Activated gamma-delta T cell (primary cell): Measurements from ENCODE around the gene CHCHD3.

Experiments
- DNase-seq: peaks from one replicate; lab custom pipeline; 2025; lab: John Stamatoyannopoulos, UW

CHCHD3 gene

DNA sequence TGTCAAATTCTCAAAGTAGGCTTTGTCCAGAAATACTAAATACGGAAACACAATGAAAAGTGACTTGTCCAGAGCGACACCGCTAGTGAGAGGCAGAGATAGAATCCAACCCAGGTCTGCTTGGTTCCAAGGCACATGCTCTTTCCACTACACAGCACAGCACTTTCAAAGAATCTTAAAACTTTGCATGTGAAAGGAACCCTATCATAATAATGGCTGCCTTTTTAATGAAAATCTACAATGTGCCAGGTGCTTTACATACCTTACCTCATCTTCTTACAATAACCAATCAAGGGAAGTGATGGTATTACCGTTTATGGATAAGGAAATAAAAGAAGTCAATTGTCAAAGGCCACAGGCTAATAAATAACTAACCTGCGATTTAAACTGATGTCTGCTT is 2.6 kb downstream of the CHCHD3 start:
- no peak for DNase-seq

DNA sequence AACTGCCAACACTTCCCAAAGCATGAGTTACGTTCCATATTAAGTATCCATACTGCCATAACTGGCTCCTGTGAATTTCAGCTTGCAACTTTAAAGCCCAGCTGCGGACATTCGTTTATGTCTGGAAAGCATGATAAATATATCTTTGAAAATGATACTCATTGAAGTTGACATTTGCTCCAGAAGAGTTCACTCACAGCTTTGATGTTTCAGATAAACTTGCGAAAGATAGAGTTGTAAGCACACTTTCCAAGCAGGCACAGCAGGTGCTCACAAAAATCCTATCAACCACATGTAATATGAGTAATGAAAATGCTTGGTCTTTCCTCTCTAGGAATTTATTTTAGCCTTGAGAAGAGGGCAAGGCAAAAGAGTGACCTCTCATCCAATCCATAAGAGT is 4.5 kb downstream of the CHCHD3 start:
- DNase-seq: no peak

DNA sequence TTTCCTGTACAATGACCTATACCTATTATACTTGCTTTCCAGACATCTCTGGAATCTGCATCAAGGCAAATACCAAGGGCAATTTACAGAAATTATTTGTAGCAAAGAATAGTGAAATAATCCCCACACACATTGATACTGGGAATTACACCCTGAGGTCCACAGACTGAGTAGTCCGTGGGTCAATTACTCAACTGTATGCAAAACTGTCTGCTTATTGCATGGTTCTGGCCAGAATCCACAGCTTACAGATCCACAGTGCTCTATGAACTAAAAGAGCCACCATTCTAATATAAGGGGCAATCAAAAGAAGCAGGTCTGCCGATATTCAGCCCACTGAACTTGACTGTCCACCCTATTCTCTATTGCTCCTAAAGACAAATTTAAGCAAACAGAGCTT is 5.7 kb downstream of the CHCHD3 start:
- DNase-seq: no peak

DNA sequence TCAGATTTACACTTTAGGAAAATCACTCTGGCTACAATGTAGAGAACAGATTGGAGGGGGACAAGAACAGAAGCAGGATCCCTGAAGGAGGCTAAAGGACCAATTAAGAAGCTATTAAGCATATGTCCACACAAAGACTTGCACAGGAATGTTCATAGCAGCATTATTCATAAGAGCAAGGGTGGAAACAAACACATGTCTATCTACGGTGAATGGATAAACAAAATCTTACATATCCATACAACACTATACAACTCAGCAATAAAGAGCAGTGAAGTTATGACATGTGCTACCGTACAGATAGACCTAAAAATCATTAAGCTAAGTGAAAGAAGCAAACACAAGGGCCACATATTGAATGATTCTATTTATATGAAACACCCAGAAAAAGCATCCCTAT is 10.4 kb downstream of the CHCHD3 start:
- no peak for DNase-seq

DNA sequence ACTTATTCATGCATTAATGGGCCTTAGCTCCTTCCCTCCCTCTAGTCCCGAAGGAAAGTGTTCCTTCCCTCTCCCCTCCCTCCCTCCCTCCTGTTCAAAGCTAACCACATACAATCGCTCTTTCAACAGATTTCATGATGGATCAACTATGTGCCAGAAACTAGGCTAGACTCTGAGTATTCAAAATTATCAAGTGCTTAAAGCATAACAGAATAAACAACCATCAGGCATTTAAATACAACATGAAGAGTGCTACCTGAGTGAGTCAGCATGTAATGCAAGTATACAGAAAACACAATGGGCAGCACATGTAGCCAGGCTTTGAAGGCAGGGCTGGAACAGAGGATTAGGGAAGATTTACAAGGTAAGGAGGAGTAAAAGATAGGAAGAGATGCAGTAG is 11.3 kb downstream of the CHCHD3 start:
- DNase-seq: no peak

DNA sequence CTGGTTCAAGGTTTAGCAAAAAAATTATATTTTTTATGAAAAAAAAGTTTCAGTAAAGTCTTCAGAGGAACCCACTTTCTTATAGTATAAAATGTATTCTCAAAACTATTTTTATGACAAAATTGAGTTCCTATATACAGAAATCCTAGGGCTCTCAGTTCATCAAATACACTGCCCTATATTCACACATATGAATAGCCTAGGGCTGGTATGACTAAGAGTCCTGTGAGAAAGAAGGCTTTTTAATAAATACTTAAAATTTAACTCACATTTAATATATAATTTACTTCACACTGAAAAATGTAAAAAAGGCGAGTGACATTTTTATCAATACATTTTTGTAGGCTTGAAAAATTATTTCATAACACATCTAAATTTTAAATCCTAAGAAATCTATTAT is 16.6 kb downstream of the CHCHD3 start:
- DNase-seq: no peak

DNA sequence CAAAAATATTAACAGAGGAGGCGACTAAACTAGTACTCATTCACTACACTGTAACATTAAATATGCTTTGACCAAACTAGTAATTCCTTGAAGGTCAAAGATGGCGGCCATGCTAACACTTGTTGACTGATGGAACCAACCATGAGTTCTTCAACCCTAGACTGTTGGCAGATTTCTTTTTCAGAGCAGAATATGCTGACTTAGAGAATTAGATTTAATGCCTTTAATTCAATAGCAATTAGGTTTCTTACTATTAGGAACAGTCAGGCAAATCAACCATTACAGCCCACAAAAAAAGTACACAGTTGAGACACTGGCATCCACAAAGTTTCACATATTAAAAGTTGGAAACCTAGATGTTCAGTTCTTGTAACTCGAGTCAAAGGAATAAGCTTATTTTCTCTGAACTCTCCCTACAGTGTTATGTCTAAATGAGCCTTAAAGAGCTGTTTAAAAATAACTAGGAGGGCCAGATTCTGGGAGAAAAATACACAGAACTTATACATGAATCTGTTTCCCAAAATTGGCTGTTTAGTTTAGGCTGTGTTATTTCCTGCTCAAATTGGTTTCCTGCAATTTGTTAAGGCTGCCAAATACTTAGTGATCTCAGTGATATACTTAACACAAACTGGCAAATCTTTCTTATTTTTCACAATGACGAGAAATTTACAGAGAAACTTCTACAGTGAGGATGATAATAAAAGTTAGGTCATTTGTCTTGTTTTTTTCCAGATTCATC is 17.6 kb downstream of the CHCHD3 start:
- DNase-seq: no peak

DNA sequence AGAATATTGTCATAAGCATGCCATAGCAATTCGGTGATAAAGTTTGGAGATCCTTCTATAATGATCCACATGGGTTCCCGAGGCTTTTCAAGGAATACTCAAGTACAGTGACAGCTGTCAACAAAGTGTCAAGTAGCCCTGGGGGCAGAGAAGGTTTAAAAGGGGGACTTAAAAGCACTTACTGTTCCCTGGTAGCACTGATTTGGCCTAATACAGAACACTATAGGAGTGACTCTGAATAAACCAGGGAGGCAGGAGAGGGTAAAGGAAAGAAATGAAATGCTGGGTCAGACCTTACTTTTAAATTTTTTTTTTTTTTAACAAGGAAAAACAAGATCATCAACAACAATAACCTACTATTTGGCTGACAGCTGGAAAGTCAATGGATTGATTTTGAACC is 20.1 kb downstream of the CHCHD3 start:
- no peak for DNase-seq

DNA sequence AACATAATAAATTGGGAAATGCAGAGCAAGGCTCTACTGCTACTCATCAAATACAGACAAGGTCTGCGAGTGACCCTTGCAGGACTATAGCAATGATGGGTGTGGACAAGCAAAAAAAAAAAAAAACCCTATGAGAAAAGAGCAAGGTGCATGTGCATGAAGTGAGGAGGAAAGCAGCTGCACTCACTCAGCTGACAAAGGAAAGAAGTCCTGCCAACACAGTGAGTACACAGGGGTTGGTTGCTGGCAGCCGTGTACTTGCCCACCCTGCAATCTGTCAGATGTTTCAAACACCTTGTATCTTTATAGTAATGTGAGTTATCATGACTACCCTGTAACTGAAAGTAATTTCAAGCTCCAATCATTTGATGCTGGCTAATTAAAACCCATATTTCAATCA is 20.5 kb downstream of the CHCHD3 start:
- DNase-seq: no peak

DNA sequence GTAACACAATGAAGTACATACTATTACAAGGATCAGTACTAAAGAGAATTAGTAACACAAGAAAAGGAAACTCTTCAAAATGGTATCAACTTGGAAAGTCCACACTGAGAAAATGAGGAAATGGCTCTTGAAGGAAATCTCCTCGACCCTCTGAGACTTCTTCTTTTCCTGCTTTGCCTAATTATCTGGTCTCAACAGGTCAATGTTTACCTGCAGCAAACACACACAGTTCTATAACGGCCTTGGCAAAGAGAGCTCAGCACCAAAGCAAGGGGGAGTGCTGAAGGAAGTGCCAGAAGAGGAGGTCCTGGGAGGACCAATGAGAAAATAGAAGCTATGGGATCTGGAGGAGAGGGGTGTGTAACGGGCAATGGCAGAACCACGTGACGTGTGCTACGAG is 21.9 kb downstream of the CHCHD3 start:
- no peak for DNase-seq

DNA sequence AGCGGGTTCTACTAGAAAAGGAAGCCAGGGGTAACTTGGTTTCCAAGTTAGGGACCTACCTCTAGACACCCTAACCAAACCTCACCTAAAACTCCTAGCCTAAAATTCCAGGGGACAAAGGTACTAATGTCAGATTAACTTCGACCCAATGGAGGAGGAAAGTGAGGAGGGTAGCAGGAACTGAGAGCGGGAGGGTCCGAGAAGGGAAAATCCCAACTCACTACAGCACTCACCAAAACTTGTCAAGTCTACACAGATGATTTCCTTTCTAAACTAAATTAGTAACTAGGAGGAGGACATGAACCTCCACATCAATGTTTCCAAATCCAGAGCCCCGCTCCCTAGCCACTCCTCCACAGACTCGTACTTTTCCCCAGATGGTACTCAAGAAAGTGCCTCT is 22.6 kb downstream of the CHCHD3 start:
- DNase-seq: no peak

DNA sequence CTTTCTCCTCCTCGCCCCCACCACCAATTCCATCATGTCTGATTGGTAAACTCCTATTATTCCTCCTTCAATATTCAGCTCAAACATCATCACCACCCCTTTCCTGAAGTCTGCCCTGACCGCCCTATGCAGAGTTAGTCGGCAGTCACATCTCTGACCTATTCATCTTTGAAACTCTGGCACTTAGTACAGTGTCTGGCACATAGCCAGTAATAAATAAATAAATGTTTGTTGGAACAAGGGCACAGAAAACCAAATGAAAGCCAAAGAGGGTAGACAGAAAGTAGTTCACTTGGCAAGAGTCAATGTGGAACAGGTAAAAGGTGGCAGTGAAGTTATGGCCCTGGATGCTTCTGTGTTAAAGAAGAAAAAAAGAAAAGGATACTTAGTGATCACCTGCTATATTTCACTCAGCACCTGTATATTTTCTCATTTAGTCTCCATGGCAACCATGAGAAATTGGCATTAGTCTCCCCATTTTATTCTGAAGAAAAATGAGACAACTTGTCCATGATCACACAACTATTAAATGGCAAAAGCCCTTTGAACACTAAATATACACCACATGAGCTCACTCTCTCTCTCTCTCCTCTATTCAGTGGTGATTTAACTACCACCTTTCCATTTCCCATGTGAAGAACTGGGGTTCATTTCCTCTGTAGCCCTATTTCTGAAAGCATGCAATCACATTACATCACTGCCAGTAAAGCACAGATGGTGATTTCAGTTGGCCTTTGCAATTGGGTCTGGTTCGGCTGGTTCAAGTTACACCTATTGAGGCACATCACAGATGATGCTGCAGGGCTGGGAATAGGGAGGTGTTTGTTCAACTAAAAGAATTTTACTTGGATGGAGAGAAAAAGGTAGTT is 25.3 kb downstream of the CHCHD3 start:
- DNase-seq: no peak

DNA sequence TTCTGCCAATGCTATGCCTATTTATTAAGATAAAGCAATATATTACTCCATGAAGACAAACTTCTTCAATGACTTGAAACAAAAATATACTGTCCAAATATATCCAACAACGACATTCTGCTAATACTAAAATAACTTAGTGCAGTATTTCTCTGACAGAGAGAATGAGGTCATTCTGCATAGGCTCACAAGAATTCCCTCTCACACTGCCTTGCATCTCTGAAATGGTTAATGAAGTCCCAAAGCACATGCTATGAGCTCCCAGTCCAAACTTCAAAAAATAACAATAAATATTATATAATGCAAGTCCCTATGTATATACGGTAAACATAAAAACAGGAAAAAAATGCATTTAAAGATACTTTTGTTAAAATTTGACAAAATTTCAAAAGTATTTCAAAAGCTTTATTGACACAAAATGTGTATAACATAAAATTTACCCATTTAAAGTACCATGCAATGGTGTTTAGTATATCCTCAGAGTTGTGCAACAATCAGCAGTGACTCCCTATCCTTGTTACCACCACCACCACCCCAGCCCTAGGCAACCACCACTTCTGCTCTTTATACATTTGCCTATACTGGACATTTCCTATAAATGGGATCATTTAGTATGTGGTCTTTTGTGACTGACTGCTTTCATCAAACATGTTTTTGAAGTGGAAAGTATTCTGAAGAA is 27.6 kb downstream of the CHCHD3 start:
- no peak for DNase-seq

DNA sequence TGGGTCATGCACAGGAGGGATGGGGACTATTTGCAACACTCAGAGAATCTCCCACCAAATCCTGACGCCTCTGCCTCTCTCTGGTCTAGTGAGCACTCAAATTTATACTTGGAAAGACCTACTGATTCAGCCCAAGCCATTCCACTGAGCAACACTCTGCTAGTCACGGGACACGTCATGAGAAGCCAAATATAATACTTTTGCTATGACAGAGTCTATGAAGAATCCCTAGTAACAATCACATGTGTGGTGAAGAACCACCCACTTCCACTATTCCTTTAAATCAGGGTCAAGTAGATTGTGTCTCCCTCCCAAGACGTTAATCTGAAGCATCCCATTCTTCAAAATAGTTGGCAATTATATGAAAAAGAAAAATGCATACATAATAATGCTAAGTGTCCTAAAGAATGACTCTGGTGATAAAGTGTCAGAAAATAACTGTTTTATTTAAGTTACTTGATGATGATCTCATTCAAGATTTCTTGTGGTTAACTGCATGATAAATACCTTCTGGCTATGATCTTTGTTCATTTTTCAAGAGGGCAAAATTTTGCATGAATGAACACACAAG is 28.5 kb downstream of the CHCHD3 start:
- no peak for DNase-seq

DNA sequence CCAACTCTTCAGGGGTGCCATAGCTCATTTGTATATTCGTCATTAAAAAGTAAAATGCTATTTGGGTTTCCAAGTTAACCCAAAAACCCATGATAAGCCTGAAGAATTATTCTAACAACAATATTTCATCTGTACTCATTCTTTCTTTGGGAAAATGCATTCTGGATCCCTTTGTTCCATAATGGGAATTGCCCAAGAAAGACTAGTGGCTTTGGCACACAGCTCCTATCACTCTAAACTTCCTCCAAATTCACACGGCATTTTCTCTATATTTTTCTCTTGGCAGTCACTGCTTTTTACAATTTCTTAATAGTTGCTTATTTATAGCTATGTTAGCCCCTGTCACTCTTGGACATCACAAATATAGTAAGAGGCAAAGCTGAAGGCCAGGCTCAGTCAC is 29.1 kb downstream of the CHCHD3 start:
- no peak for DNase-seq

DNA sequence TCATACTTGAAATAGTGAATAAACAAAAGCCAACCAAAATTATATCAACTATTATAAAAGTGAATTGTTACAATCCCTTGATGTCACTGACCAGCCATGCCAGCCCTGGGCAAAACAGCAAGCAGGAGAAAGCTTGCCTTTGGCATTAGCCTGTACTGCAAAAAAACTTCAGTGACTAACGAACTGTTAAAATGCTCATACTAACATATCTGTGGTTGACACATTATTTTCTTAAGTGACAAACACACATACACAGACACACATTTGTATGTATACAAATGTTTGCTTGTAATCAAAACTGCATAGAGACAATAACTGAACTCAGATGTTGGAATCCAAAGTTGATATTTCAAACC is 29.5 kb downstream of the CHCHD3 start:
- DNase-seq: no peak

DNA sequence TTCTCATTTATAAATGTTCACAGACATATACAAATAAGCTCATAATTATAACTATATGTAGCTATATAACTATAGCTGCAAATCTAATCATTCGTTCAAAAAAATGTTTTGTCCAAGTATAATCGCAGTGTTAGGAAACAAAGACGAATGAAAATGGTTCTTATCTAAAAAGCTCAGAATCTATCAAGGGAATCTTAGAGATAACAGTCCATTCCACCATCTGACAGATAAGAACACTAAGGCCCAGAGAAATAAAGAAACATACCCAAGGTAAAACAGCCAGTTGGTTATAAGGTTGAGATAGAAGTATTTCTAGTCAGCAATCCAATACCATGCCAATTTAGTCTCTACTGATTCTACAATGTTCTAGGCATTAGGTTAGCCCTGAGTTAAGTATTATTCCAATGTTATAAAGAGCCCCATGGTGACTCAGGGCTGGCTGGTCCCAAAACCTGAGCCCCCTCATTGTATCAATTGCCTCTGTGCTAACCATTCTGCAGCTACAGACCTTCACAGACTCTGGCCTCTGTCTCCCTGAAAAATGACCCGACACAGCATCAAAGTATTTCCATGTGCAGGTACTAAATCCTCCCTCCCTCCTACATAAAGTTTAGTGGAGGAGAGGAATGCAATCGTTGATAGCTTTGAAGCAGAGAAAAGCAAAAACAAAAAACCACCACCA is 30.0 kb downstream of the CHCHD3 start:
- DNase-seq: no peak

DNA sequence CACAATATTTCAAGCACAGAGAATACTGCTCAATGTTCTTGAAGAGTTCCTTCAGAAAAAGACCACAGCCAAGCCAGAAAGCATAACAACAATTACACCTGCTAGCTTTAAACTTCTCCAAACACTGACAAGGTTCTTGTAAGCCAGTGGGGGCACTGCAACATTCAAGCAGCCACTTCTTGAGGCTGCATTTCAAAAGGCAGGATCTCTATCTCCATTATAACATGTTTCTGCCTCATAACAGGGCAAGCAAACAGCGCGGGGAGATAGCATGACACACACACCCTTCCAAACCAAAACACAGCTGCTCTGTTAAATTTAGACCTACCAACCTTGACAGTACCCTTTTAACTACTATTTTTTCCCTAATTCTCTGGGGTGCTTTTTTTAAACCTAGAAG is 30.8 kb downstream of the CHCHD3 start:
- no peak for DNase-seq

DNA sequence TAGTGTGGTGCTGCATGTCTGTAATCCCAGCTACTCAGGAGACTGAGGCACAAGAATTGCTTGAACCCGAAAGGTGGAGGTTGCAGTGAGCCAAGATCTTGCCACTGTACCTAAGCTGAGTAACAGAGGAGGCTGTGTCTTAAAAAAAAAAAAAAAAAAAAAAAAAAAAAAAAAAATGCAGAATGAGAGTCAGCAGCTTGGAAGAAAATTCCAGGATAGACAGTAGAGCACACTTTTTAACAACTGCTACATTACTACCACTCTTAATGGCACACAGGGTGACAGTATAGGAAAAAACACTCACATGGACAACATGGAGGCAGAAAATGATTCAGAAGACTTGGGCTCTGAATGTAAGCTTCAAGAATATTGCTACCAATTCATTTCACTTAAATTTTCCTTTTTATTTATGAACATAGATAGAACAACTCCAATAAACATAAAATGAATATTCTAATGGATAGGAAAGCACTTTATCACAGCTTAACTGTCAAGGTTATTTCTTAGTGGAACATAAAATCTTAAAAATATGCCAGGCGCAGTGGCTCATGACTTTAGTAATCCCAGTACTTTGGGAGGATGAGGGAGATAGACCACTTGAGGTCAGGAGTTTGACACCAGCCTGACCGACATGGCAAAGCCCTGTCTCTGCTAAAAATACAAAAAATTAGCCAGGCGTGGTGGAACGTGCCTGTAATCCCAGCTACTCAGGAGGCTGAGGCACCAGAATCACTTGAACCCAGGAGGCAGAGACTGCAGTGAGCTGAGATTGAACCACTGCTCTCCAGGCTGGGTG is 31.5 kb downstream of the CHCHD3 start:
- no peak for DNase-seq

DNA sequence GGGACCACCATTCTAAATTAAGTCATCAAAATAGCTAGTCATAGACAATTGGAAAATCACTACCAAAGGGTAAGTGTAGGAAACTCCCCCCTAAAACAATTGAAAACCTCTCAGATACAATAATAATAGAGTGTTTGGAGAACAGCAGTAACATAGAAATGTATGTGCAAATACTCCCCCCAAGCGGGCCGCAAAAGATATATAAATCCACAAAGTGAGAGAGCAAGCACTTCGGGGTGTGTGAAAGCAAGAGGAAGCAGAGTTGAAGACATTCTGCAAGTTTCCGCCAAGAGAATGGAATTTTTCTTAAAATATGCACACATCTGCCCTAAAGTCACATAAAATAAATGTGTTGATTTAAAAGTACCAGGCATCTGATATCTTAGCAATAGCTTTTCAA is 33.3 kb downstream of the CHCHD3 start:
- DNase-seq: no peak

DNA sequence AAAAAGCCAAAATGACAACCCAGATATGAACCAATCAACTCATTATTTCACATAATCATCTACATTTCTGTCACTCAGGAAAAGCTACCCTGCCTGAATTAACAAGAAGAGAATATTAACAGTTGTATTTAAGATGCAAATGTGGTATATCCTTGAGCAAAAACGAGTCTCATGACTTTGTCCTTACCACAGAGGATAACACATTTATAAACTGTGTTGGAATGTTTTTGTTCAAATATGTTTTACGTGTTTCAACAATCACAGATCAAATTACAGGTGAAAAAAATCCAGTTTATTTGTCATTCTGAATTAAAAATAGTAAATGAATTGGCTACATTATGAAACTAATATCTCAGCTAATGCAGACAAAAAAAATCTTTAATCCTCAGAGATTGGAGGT is 34.6 kb downstream of the CHCHD3 start:
- no peak for DNase-seq
